ENCODE data around the gene ZBTB20. TPM values are rescaled to one million over a fixed set of nuclear protein-coding genes. Genes with fewer than 3 reads are reported as not detected.

Gene ZBTB20
- total RNA-seq, 6 experiments from 2014 or later: 36.7 to 59.4 (median 46.7) TPM

DNA sequence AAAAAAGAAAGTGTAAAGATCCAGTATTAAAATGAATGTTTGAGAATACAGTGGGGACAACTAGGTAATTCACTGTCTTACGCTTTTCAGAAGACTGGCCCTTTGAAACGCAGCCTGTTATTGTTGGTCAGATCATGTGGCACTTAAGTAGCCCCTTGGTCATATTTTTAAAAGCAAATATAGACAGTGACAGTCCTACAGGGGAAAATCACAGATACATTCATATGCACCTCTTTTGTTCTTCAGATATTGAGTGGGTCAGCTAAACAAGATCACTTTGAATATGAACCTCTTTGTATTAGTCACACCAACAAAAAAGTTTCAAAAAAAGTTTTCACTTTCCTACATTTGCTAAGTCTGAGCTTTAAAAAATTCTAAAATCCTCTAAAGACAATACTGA, 817.3 kb downstream of the ZBTB20 start:
- 89% methylated on average over 2 of the region's 2 CpGs for WGBS (ENCODE audit: insufficient coverage, low coverage, low lambda C conversion rate, missing lambda C conversion rate)
- Histone ChIP-seq H3K4me3 (no peak overlapping the region), H3K9me3 (no peaks in the 10 kb centered on the region), H3K27me3 (no peaks in the 10 kb centered on the region), H3K27ac (no peak overlapping the region), H3K4me1 (no peaks in the 10 kb centered on the region), H3K36me3 (no peaks in the 10 kb centered on the region)
- DNase-seq: no peak
- intact Hi-C loops (cut with DNase I): no loop called here
- ATAC-seq: no peak
- TF ChIP-seq, protein P1, sequence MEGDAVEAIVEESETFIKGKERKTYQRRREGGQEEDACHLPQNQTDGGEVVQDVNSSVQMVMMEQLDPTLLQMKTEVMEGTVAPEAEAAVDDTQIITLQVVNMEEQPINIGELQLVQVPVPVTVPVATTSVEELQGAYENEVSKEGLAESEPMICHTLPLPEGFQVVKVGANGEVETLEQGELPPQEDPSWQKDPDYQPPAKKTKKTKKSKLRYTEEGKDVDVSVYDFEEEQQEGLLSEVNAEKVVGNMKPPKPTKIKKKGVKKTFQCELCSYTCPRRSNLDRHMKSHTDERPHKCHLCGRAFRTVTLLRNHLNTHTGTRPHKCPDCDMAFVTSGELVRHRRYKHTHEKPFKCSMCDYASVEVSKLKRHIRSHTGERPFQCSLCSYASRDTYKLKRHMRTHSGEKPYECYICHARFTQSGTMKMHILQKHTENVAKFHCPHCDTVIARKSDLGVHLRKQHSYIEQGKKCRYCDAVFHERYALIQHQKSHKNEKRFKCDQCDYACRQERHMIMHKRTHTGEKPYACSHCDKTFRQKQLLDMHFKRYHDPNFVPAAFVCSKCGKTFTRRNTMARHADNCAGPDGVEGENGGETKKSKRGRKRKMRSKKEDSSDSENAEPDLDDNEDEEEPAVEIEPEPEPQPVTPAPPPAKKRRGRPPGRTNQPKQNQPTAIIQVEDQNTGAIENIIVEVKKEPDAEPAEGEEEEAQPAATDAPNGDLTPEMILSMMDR (IDR thresholded peaks at IDR 0.05): no peak
- TF ChIP-seq POLR2A (IDR thresholded peaks at IDR 0.05): no peak

DNA sequence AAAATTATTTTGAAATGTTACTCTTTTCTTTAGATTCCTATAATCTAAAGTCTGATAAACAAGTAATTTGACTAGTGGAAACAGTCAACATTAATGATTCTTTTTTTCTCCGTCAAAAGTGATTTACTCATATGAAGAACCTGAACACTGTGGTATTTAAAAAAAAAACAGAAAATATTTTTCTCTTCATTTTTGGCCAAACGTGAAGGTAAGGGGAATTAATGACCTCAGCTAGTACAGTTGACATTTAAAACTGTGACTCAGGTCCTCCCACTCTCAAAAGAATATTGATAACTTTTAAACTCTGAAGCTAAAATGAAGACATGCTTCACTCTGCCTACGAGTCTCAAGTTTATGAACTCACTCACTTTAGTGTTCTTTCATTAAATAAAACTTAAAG, 818.7 kb downstream of the ZBTB20 start:
- intact Hi-C loops (cut with DNase I): no loop called here
- no peaks in the 10 kb centered on the region for H3K9me3 ChIP-seq
- no peak overlapping the region for H3K27ac ChIP-seq
- TF ChIP-seq POLR2A (IDR thresholded peaks at IDR 0.05): no peak
- TF ChIP-seq, protein P1 (IDR thresholded peaks at IDR 0.05): no peak
- WGBS (ENCODE audit: insufficient coverage, low coverage, low lambda C conversion rate, missing lambda C conversion rate): 67% methylated on average over 3 of the region's 3 CpGs
- DNase-seq (no peak), ATAC-seq (no peak)
- H3K4me1 ChIP-seq: no peaks in the 10 kb centered on the region
- H3K36me3 ChIP-seq: no peaks in the 10 kb centered on the region
- H3K4me3 ChIP-seq: no peak overlapping the region
- H3K27me3 ChIP-seq: no peaks in the 10 kb centered on the region

DNA sequence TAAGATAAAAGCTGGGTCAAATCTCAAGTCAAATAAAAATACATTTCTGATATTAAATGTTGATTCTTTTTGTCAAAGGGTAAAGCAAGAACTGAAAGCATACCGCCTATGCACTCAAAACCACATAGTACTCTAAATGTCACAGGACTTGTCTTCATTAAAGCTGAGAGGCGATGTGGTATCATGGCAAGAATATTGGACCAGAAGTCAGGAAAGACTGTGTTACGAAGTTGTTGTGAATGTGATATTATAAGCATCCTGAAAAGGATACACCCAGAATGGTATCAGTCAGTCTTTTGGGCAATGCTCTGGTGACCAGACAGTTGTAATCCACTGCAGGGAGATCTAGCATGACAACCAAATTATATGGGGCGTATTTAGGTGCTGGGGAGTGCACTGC, 819.4 kb downstream of the ZBTB20 start:
- WGBS (ENCODE audit: insufficient coverage, low coverage, low lambda C conversion rate, missing lambda C conversion rate): 89% methylated on average over 4 of the region's 4 CpGs
- no peak for DNase-seq

DNA sequence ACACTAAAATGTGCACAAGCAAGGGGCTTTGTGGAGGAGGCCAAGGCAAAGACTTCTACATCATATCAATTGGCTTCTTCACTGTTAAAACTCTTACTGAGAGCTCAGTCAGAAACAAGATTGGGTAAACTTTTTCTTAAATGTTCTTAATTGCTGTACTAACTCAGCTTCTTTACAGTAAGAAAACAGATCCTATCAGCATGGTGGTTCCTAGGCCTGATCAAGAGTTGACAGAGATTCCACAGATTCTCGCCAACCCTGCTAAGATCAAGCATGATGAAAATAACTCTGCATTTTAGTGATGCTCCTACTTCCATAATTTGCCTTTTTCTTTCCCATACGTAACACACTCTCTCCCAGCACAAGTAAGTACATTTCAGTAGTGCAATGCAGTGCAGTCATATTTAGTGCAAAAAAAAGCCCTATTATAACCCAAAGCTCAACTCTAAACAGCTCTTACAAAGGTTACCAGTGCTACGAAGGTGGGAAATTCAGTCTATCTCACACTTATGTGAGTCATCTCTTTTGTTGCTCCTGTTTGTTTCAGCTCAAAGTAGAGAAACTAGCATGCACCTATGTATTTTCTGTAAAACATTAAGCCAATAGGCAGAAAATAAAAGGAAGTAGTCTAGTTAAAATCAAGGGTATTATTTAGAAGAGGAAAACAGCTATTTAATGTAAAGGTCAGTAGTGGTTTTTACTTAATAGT, 823.4 kb downstream of the ZBTB20 start:
- H3K4me1 ChIP-seq: no peaks in the 10 kb centered on the region
- TF ChIP-seq POLR2A (IDR thresholded peaks at IDR 0.05): no peak
- TF ChIP-seq, protein P1 (IDR thresholded peaks at IDR 0.05): no peak
- no peaks in the 10 kb centered on the region for H3K27me3 ChIP-seq
- DNase-seq (no peak), ATAC-seq (no peak)
- intact Hi-C loops (cut with DNase I): no loop called here
- H3K9me3 ChIP-seq: no peaks in the 10 kb centered on the region
- H3K4me3 ChIP-seq: no peak overlapping the region
- 92% methylated on average over 3 of the region's 3 CpGs for WGBS (ENCODE audit: insufficient coverage, low coverage, low lambda C conversion rate, missing lambda C conversion rate)
- no peaks in the 10 kb centered on the region for H3K36me3 ChIP-seq
- no peak overlapping the region for H3K27ac ChIP-seq

More for the DNA sequence above, 819.4 kb downstream of the ZBTB20 start:
- no peaks in the 10 kb centered on the region for H3K27me3 ChIP-seq
- H3K27ac ChIP-seq: no peak overlapping the region
- no peak for ATAC-seq
- no peaks in the 10 kb centered on the region for H3K36me3 ChIP-seq
- H3K4me3 ChIP-seq: no peak overlapping the region
- no peaks in the 10 kb centered on the region for H3K4me1 ChIP-seq
- no peak for TF ChIP-seq POLR2A (IDR thresholded peaks at IDR 0.05)
- TF ChIP-seq, protein P1 (IDR thresholded peaks at IDR 0.05): no peak
- intact Hi-C loops (cut with DNase I): no loop called here
- no peaks in the 10 kb centered on the region for H3K9me3 ChIP-seq

Measured in right lobe of liver (tissue), 6 donors.